HG03095 (cell line): ENCODE data around the gene IL31RA.
A peak's percentile ranks its signal among the peaks of the same experiment; 100 is the strongest.
"Not testable (repeated sequence)": the region's sequence is repeated elsewhere in the genome, so short reads cannot be mapped to it uniquely, and the experiment has no call there.

Experiments
- ATAC-seq: cut with Tn5 transposase; IDR thresholded peaks from one replicate; pipeline ENCODE4 v1.9.1; 2021; ENCODE audit warnings: moderate library complexity; ENCODE audit not compliant: unreplicated experiment

The IL31RA gene

DNA sequence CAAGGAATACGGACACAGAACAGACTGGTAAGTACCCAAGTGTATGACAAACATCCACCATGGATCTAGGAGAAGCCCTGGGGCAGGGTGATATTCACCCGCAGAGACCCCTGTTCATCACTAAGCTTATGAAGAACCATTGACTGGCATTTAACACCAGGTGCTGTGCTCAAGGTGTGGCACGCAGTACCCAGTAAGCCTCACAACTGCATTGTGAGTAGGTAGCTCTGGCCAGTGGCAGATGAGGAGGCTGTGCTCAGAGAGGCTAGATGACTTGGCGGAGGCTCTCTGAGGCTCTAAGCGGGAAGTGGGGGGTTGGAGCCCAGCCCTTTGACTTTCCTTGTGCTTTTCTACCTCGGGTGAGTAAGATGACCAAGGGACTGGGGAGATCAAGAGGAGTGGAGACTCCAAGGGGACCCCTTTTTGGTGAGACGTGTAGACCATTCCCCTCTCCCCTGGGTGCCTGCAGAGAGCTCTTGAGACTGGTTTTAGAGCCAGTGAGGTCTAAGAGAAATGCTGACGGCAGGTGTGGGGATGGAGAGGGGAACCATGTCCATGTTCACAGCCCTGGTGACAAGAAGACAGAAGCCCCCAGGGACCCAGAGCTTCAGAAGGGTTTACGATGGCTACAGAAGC is 72.8 kb downstream of the IL31RA start:
- no peak for ATAC-seq

DNA sequence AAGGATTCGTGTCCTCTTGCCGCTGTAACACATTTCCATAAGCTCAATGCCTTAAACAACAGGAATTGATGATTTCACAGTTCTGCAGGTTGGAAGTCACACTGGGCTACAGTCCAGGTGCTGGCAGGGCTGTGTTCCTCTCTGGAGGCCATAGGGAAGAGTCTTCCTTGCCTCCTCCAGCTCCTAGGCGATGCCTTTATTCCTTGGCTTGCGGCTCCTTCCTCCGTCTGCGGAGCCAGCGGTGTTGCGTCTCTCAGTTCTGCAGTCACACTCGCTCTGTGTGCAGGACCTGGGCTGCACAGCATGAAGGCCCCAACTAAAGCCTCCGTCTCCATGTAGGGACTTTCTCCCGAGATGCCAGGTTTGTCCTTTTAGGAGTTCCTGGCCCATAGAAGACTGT is 73.6 kb downstream of the IL31RA start:
- ATAC-seq, result no peak

DNA sequence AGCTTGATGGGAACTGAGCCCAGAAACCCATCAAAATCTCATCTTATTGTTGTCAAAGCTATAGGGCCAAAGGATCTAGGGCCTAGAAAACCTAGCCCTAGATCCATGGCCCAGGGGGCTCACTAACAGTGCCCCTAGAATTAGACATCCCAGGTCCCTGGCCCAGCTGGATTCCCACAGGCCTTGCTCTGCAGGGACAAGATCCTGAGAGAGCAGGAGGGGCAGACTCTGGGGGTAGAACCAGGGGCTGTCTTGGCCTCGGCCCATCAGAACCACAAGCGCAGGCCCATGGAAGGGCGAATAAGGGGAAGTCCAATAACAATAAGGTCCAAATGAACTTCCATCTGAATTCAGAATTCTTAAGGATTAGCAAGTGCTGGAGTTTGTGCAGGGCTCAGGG is 74.0 kb downstream of the IL31RA start:
- no peak for ATAC-seq

DNA sequence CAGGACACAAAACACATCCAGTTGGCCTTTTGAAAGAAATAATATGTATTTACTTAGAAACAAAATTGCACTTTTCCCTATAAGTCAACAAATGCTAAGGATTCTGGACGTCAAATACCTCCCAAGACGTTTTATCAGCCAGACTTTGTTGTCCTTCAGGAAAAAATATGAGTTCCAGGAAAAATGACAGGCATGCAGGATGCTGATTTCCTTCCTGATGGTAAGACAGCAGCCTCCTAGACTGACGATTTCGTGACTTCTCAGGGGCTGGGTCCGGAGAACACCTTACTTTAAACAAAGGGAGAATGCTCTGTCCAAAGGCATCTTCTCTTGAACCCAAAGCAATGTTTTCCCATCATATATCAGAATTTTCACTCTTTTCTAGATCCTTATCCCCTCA is 74.6 kb downstream of the IL31RA start:
- no peak for ATAC-seq

DNA sequence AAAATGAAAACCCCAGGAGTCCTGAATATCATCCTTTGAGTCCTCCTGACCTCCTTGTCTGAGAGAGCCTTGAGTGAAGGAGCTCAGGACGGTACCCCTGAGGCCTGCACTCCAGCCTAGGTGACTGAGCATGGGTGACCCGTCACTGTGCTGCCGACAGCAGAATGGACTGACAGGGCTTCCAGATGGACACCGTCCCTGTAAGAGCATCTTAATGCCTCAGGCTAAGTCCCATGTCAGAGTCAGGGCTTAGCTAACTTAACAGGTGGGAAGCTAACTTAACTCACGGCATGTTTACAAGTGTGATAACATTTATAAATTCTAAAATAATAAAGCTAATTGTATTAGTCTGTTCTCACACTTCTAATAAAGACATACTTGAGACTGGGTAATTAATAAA is 75.3 kb downstream of the IL31RA start:
- ATAC-seq, result no peak

DNA sequence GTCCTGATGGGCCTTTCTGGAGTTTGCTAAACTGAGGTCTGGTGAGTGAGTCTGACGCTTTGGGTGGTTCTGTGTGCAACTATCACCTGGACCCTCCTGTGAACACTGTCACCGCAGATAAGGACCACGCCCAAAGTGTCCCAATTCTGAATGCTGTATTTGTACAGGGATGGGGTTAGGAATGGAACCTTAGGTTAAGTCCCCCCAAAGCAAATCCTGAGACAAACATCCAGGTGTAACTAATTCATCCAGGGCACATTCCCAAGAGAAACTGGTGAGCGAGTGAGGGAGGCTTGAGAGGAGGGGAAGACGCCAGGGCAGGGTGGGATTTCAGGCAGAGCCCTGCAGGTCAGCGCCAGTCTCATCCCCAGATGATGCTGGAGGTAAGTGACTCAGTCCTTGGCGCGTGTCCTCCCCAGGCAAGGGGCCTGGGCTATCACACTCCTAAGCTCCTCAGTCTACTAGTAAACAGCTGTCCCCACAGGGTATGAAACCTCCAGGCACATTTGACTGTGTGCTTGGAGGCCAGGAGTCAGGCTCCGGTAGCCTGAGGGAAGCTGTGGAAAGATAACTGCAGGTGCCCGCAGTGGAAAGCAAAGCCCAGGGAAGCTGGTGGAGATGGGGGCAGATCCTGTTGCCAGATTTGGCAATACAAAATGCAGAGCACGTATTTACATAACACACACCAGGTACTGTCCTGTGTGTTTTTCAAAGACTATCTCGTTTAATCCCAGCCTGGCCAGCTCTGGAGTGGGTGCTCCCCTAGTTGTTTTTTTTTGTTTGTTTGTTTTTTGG is 76.9 kb downstream of the IL31RA start:
- no peak for ATAC-seq

DNA sequence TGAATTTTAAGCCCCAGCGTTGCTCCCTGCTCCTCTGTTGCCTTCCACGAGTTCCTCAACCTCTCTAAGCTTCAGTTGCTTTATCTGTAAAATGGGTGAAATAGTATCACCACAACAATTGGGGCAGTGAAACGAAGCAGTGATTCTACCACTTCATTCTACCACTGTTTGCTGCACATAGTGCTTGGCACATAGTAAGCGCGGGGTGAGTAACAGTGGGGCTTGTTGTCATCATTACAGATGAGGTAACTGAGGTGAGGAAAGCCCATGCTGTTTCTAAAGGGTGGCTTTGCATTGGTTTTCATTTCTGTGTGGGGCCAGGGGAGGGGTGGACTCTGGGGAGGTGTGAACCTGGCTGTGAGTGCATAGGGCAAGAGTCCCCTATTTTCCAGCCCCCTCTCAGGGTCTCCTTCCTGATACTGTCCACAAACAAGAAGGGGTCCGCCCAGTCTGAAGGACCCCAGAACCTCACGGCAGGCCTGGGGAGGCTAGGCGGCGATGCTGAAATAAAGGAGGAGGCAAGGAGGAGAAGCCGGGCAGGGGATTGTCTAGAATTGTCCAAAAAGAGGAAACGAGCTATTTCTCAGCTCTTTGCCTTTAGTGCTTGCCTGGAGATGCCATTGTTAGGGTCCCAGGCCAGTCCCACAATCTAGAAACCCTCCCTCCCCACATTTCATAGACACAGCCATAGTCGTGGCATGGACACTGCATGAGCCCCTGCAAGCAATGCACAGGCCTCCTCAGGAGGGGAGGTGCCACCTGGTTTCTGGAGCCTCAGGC is 78.1 kb downstream of the IL31RA start:
- ATAC-seq, result no peak

DNA sequence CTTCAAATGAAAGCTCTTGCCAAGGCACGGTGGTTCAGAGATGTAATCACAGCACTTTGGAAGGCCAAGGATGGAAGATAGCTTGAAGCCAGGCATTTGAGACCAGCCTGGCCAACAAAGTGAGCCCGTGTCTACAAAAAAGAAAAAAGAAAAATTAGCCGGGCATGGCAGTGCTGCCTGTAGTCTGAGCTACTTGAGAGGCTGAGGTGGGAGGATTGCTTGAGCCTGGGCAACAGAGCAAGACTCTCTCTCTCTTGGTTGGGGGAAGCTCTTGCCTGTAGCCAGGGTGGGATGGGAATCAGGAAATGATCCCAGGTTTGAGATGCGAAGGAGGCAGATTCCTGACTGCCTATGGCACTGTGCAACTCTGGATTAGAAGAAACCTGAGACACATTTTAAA is 81.5 kb downstream of the IL31RA start:
- no peak for ATAC-seq

DNA sequence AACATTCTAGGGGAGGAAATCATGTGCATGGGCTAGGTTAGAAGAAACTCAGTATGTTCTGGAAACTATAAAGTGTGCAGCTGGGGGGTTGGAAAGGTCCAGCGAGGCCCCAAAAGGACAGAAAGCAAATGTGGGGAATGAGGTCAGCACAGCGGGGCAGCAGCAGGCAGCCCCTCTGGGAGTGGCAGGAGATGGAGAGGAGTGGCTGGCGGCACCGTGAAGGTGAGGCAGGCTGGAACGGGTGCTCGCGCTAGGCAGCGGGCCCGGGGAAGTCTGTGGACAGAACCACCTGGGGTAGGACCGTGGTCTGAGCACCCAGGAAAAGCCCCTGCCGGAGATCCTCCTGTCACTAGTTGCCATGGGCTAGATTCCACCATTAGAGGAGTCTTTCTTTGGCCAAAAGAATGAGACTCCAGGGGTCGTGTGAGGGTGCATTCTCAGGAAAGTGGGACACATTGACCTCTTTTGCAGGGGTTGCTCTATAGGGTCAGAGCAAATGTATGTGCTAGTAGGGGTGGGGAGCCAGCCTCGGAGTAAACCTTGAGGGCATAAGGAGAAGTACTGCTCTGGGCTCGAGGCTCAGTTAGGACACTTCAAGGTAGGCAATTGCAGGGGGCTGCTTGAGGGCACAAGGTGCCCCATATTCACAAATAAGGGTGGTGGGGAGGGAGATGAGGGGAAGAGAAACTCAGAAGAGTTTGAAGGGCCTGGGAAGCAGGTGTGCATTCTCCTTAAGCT is 82.4 kb downstream of the IL31RA start:
- ATAC-seq, result no peak

DNA sequence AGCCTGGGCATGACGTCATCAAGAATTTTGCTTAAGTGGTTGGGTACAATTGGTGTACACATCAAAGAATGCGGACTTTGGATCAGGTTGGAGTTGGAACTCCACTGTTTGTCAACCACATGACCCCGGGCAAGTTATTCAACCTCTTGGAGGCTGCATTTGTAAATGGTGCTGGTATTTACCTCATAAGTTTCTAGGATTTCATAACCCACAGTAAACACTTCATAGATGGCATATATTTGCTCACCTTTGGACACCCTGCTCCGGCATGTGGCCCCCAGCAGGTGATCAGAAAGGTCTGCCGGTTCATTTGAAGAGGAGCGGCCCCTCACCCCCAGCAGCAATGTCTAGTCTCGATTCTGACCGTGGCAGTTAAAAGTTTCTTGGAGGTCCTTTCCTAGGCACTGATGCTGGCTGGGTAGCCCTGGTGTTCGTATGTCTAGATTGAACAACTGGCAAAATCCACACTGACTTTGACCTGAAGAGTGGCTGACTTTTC is 83.0 kb downstream of the IL31RA start:
- ATAC-seq, result no peak

DNA sequence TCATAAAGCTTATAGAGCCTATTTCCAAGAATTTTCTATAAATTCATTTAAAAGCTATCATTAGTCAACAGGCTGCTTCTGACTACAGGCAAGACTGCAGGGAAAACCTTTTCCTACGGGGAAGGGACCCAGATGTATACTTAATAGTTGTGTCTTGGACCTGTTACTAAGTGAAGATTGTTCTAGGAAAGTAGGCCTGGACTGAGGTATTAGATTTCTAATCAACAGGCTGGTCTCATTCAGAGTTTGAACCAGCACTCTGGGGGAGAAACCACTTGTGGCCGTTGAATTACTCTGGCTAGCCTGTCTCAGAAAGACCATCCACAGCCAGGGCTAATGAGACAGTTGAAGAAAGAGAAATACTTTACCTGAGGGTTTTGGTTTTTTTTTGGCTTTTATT is 83.6 kb downstream of the IL31RA start:
- ATAC-seq, result no peak

DNA sequence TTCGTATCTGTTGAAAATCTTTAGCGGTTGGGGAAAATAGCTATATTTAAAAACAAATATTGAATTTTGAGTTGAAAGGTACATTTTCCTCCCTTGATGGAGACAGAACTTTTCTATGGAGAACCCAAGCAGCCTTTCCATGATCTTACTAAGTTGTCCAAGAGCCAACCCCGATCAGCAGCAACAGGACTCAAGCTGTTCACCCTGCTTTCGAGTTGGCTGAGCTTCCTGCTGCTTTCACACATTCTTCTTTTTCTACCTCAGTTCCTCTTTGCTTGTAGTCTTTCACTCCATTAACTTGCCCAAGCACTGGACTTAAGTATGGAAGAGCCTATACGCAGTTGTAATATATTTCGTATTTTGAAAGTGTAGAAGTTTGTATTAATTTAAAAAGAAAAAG is 84.2 kb downstream of the IL31RA start:
- no peak for ATAC-seq

DNA sequence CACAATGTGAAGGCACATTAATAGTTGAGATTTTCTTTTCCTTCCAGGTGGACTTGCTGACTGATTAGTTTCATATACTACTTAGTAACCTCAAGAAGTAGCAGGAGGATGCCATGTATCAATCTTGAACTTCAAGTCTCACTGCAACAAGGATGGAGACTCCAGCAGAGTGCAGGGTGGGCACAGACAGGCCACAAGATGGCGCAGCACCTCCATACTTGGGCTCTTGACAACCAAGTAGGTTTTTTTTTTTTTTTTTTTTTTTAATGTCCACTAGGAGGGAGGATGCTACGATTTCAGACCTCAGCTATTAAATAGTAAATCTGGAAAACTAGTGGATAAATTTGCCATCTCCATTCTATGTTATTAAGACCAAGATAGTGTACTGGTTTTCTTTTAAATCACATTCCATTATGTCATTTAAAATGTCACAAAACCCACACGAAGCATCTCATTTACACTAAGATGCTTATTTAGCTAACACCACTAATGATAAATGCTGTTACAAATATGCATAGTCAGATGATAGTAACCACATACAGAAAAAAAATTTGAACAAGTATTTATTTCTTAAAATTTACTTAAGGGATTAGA is 85.0 kb downstream of the IL31RA start:
- ATAC-seq, result peak; percentile 60

DNA sequence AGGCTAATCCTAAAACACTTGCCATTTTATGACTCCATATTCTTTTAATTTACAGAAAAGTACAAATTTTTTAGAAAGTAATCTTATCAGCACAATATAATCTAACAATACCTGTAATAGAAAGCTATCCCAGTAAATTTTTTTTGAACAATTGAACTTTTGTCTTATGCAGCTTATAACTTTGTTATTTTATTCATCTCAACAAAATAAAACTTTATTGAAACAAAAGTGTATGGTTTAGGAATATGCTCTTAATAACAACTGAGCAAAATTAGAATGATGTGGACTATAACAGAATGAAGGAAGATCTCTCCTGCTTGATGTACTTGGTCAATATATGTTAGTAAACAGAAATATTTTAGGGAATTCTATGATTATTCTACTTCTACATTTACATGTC is 86.4 kb downstream of the IL31RA start:
- not testable (repeated sequence) for ATAC-seq

DNA sequence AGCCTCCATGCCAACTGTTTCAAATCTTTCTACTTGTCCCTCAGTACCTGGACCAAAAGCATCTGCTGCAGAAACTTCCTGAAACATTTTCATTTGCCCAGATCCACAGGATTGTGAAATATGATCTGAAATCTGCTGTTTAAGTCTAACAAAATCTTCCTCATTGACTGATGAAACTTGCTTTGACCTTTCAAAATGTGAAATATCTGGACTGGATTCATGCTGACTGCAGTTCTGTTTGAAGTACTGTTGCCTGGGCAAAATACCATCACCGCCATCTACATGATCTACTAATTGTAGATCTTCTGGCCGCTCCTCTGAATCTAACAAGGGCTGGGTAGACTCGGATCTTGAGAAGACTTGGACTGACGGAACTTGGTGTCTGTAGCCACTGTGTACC is 90.0 kb downstream of the IL31RA start:
- not testable (repeated sequence) for ATAC-seq

DNA sequence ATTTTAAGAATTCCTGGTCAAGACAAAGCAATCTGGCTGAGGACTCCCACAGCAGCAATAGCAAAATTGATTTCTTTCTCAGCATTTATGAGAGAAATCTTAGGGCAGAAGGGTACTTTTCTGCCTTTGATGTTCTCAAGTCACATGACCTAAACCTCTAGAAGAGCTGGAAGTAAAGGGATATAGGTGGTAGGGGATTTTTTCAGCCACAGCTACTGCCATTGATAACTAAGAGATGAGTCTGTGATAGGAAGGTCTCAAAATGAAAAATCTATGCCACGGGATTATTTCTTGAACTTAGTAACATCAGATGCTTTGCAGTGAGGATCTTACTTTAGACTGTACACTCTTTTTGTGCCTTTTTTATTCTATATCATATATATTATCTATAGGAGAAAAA is 108.1 kb downstream of the IL31RA start:
- ATAC-seq, result no peak

DNA sequence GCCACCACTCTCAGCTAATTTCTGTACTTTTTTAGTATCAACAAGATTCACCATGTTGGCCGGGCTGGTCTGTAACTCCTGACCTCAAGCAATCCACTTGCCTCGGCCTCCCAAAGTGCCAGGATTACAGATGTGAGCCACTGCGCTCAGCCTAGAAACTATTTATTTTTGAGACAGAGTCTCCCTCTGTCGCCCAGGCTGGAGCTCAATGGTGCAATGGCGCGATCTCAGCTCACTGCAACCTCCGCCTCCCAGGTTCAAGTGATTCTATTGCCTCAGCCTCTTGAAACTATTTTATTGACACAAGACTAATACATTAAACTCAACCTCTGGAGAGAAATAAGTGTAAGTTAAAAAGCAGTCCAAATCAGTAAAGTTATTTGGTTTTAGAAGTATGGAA is 109.6 kb downstream of the IL31RA start:
- no peak for ATAC-seq

DNA sequence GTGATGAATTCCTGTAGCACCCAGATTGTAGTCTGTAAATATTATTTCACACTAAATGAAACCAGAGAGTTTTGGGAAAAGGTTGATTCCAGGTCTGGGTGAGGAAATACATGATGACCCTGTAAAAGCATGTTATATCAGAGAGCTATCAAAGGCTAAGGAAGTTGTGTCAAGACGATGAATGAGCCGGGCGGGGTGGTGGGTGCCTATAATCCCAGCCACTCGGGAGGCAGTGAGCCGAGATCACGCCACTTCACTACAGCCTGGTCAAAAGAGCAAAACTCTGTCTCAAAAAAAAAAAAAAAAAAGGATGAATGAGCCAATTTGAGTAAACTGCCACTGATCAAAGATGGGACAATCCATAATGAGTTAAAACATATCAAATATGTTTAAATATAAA is 114.4 kb downstream of the IL31RA start:
- ATAC-seq, result no peak

DNA sequence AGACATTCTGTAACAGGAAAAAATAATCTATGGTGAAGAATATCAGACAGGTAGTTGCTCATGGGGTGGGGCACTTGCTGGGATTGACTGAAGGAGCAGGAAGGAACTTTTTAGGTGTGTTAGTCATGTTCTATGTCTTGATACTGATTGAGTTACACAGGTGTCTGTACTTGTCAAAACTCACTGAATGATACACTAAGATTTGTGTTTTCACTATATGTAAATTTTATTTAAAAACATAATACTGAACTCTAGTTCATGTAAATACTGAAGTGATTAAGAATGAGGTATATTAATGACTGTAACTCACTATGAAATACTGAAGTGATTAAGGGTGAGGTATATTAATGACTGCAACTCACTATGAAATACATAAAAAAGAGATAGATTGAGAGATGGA is 115.1 kb downstream of the IL31RA start:
- ATAC-seq, result no peak

DNA sequence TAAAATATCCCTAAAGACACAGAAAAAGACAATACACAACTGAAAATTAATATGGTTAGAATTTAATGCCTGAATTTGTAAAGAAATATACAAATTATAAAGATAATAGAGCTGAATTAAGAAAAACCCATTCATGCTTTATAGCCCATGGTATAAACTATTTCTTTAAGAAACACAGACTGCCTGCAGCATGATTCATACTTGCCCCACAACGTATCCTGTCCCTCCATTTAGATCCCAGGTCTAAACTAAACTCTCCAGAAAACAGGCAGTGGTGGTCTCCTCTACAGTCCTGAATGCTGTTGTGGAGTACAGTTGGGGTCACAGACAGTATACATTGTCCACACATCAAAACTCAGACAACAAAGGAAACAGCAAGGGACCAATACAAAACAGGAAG is 118.8 kb downstream of the IL31RA start:
- ATAC-seq, result no peak
